Neural crest cell (in vitro differentiated cells): ENCODE measurements around the gene TMEM123. TPM values are rescaled to one million over a fixed set of nuclear protein-coding genes. Genes with fewer than 3 reads are reported as not detected.

Experiments
- DNase-seq: peaks from one replicate; pipeline ENCODE4 v3.0.0; 2021; ENCODE audit warnings: low read depth, mixed read lengths, low spot score
- H3K27ac Mint-ChIP-seq: one replicate; pipeline ENCODE4 v1.8.0; 2021; ENCODE audit warnings: mild to moderate bottlenecking, mixed read lengths; ENCODE audit not compliant: unreplicated experiment
- H3K27me3 Mint-ChIP-seq: 2 replicates; pipeline ENCODE4 v1.8.0; 2021; ENCODE audit warnings: low read depth, mild to moderate bottlenecking, mixed read lengths
- H3K36me3 Mint-ChIP-seq: 2 replicates; pipeline ENCODE4 v1.8.0; 2021; ENCODE audit warnings: low read depth, mild to moderate bottlenecking, mixed read lengths
- H3K4me1 Mint-ChIP-seq: 2 replicates; pipeline ENCODE4 v1.8.0; 2021; ENCODE audit warnings: mixed read lengths
- H3K4me3 Mint-ChIP-seq: one replicate; pipeline ENCODE4 v1.8.0; 2021; ENCODE audit warnings: mild to moderate bottlenecking, mixed read lengths
- H3K9me3 Mint-ChIP-seq: 2 replicates; pipeline ENCODE4 v1.8.0; 2021; ENCODE audit warnings: mixed read lengths
- CTCF ChIP-seq: fragments of 200-600 bp; sonication (generic); conservative IDR thresholded peaks from 2 replicates; pipeline ENCODE4 v1.5.0; 2021; ENCODE audit warnings: antibody characterized with exemption, mild to moderate bottlenecking
- long read RNA-seq: library from polyadenylated mRNA; unstranded; transcript quantifications from one replicate; pipeline ENCODE4 v2.0.0, GENCODE V29; 2020
- total RNA-seq: library from RNA; stranded (reverse); gene quantifications from 2 replicates; pipeline ENCODE4 v1.2.1, GENCODE V29; 2021

TMEM123 gene
- 153 and 165 TPM in 2 replicates for total RNA-seq
- long read RNA-seq, transcript TMEM123-202 (5 exons, 3,579 nt) = major isoform, 175 of 211 reads
- long read RNA-seq, partial matches to known transcripts = 9 of 211 reads
- long read RNA-seq, other reads (novel, unspliced or antisense) = 27 of 211 reads

GRCh38 chr11:102452461-102453301, at the start of gene TMEM123:
Gene TMEM123 (minus strand): TSS chr11:102452765. CDS start chr11:102452623, 142 bp downstream.
- Mint-ChIP-seq H3K9me3 (no peaks in the 10 kb centered on the region), H3K27me3 (no peaks in the 10 kb centered on the region), H3K36me3 (no peaks in the 10 kb centered on the region), H3K4me3 (peak within 1 kb of the TSS; percentile 99), H3K27ac (peak within 1 kb of the TSS; percentile 100), H3K4me1 (peaks cover 70% of the 10 kb centered on the region)
- TF ChIP-seq CTCF = no peak
- DNase-seq = peak; percentile 69

- H3K27ac Mint-ChIP-seq = no peak overlapping the region
These were observed 48.3 kb upstream of the TMEM123 start for GRCh38 chr11:102500829-102501228.

GRCh38 chr11:102499931-102500330, 47.4 kb upstream of the TMEM123 start:
- no peak overlapping the region for H3K4me3 Mint-ChIP-seq
- no peak for TF ChIP-seq CTCF
- peaks cover 2% of the 10 kb centered on the region for H3K9me3 Mint-ChIP-seq
- H3K4me1 Mint-ChIP-seq = peaks cover 5% of the 10 kb centered on the region
- no peak for DNase-seq
- H3K27ac Mint-ChIP-seq = no peak overlapping the region
- no peaks in the 10 kb centered on the region for H3K27me3 Mint-ChIP-seq
- H3K36me3 Mint-ChIP-seq = no peaks in the 10 kb centered on the region

More at GRCh38 chr11:102500829-102501228, 48.3 kb upstream of the TMEM123 start:
- H3K36me3 Mint-ChIP-seq = no peaks in the 10 kb centered on the region
- no peak for TF ChIP-seq CTCF
- DNase-seq = no peak
- H3K9me3 Mint-ChIP-seq = peaks cover 4% of the 10 kb centered on the region
- no peak overlapping the region for H3K4me3 Mint-ChIP-seq
- peaks cover under 1% of the 10 kb centered on the region for H3K4me1 Mint-ChIP-seq
- H3K27me3 Mint-ChIP-seq = no peaks in the 10 kb centered on the region

GRCh38 chr11:102499151-102499550, 46.6 kb upstream of the TMEM123 start:
- Mint-ChIP-seq H3K36me3 (no peaks in the 10 kb centered on the region), H3K9me3 (peaks cover 2% of the 10 kb centered on the region), H3K4me3 (no peak overlapping the region), H3K4me1 (peaks cover 5% of the 10 kb centered on the region), H3K27ac (no peak overlapping the region), H3K27me3 (no peaks in the 10 kb centered on the region)
- DNase-seq = no peak
- TF ChIP-seq CTCF = no peak

GRCh38 chr11:102497061-102497460, 44.5 kb upstream of the TMEM123 start:
- Mint-ChIP-seq H3K36me3 (no peaks in the 10 kb centered on the region), H3K4me3 (no peak overlapping the region), H3K9me3 (no peaks in the 10 kb centered on the region), H3K4me1 (peaks cover 5% of the 10 kb centered on the region), H3K27ac (no peak overlapping the region), H3K27me3 (no peaks in the 10 kb centered on the region)
- DNase-seq = no peak
- no peak for TF ChIP-seq CTCF
